Upper lobe of left lung (tissue), 4 donors: ENCODE results near the gene CARD10.

ENCODE experiments used
- POLR2A ChIP-seq, 4 donors: fragments of 450-650 bp; IDR thresholded peaks; one replicate each; pipeline ENCODE4 v1.5.1; 2016 to 2017; ENCODE audit warnings: antibody characterized with exemption in 4 of 4, mild to moderate bottlenecking in 2 of 4
- POLR2AphosphoS5 ChIP-seq, 2 donors: sonication (generic); formaldehyde crosslinking; IDR thresholded peaks; one replicate each; pipeline ENCODE4 v1.5.1; 2017; ENCODE audit warnings: antibody characterized with exemption in 2 of 2
- TF ChIP-seq, protein P1 (sequence below), 6 experiments: fragments of 450-650 bp in 4 of 6; fragments of 200-600 bp in 2 of 6; sonication (generic) in 2 of 6; IDR thresholded peaks; one replicate each; pipeline ENCODE4 v1.5.1; 2016 to 2019; ENCODE audit warnings: antibody characterized with exemption in 6 of 6

DNA sequence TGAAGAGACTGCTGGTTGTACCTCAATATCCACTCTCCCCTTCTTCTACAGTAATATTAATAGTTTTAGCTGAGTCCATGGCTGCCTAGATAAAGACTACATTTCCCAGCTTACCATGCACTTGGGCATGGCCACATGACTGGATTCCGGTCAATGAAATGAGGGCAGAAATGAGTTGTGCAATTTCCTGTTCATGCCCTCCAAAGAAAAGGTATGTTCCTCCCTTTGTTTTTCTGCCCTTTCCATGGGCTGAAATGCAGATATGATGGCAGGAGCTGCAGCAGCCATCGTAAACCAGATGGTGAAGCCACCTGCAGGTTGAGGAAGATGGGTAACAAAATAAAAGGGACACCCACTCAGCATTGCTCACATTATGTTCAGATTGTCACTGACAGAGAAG, 76.7 kb downstream of the CARD10 start:
- TF ChIP-seq POLR2A (IDR thresholded peaks at IDR 0.05) (no peak), POLR2AphosphoS5 (IDR thresholded peaks at IDR 0.05) (no peak)
- TF ChIP-seq, protein P1, sequence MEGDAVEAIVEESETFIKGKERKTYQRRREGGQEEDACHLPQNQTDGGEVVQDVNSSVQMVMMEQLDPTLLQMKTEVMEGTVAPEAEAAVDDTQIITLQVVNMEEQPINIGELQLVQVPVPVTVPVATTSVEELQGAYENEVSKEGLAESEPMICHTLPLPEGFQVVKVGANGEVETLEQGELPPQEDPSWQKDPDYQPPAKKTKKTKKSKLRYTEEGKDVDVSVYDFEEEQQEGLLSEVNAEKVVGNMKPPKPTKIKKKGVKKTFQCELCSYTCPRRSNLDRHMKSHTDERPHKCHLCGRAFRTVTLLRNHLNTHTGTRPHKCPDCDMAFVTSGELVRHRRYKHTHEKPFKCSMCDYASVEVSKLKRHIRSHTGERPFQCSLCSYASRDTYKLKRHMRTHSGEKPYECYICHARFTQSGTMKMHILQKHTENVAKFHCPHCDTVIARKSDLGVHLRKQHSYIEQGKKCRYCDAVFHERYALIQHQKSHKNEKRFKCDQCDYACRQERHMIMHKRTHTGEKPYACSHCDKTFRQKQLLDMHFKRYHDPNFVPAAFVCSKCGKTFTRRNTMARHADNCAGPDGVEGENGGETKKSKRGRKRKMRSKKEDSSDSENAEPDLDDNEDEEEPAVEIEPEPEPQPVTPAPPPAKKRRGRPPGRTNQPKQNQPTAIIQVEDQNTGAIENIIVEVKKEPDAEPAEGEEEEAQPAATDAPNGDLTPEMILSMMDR (IDR thresholded peaks at IDR 0.05): no peak
